Stimulated activated naive CD8-positive, alpha-beta T cell treated with anti-CD3 and anti-CD28 coated beads, Interleukin-15, amount 100 ng/mL, for 72 hours (primary cell): ENCODE results near the gene MUC5B.
A peak's percentile ranks its signal among the peaks of the same experiment; 100 is the strongest.

Experiments
- ATAC-seq: fragments of 150-1000 bp; cut with Tn5 transposase; 2 replicates; pipeline ENCODE4 v1.10.0; 2021; ENCODE audit warnings: mild to moderate bottlenecking, moderate library complexity
- DNase-seq, 2 donors: peaks; one replicate each; pipeline ENCODE4 v3.0.0; 2021 to 2022
- H3K27ac Mint-ChIP-seq, 2 donors: one replicate each; pipeline ENCODE4 v1.8.0; 2022; ENCODE audit warnings: mild to moderate bottlenecking in 2 of 2, mixed read lengths in 2 of 2, moderate library complexity in 2 of 2
- H3K27me3 Mint-ChIP-seq: one replicate; pipeline ENCODE4 v1.8.0; 2022; ENCODE audit warnings: mixed read lengths
- H3K4me1 Mint-ChIP-seq: one replicate; pipeline ENCODE4 v1.8.0; 2022; ENCODE audit warnings: mild to moderate bottlenecking, mixed read lengths
- H3K4me3 Mint-ChIP-seq, 2 donors: one replicate each; pipeline ENCODE4 v1.8.0; 2022; ENCODE audit warnings: mild to moderate bottlenecking in 2 of 2, mixed read lengths in 2 of 2, moderate library complexity in 1 of 2
- H3K9me3 Mint-ChIP-seq, 2 donors: one replicate each; pipeline ENCODE4 v1.8.0; 2022; ENCODE audit warnings: mixed read lengths in 2 of 2

Gene MUC5B

DNA sequence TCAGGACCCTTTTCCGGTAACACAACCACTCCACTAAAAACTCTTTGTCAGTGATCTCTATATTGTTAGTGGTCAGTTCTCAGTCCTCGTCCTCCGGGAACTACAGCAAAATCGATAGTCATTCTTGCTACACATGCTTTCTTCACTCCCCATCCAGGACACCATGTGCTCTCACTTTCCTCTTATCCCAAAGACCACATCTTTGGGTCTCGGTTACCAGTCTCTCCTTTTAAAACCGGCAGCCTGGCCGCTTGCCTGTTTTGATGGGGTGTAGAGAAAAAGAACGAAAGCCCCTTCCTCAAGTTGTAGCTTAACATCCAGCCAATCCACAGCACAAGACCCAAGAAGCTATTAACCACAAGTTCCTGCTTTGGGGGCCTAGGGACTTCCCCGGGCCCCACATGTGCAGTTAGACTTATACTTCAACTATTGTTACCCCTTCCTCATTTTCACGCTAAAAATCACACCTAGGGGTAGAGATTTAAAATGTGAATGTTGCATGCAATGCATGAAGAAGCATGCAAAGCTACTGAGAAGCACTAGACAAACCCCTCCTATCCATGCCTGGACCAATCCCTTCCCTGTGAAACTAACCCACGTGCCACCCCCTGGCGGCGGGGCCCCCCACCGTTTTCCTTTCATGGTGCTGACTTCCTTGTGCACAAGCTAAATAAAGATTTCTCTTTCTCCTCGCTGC, 88.1 kb downstream of the MUC5B start:
- peaks cover 43% of the 10 kb centered on the region for H3K4me1 Mint-ChIP-seq
- peak overlapping the region; percentile 91 to 96 for H3K27ac Mint-ChIP-seq
- no peaks in the 10 kb centered on the region for H3K27me3 Mint-ChIP-seq
- H3K4me3 Mint-ChIP-seq: peak overlapping the region; percentile 87 to 94
- peak; percentile 27 for ATAC-seq
- peak; percentile 44 to 61 for DNase-seq
- peaks cover 15 to 16% of the 10 kb centered on the region in 2 donors for H3K9me3 Mint-ChIP-seq
